Mammary epithelial cell (primary cell): Measurements from ENCODE around the gene PLPPR1.

Experiments
- CTCF ChIP-seq, 2 donors: IDR thresholded peaks in 1 of 2; conservative IDR thresholded peaks in 1 of 2; 2 replicates each; pipeline ENCODE4 v1.5.1; 2011 to 2012; ENCODE audit warnings: inconsistent platforms in 2 of 2, low read length in 2 of 2, mild to moderate bottlenecking in 2 of 2, control low read depth in 1 of 2, low read depth in 1 of 2; ENCODE audit not compliant: insufficient read depth in 1 of 2; ENCODE audit errors: extremely low read depth in 1 of 2
- EZH2 ChIP-seq: IDR thresholded peaks from 2 replicates; pipeline ENCODE4 v1.6.1; 2012; ENCODE audit warnings: low read length, inconsistent platforms, borderline replicate concordance

GRCh38 chr9:101018467-101018866 lies 10.1 kb upstream of the PLPPR1 start:
- TF ChIP-seq CTCF (conservative IDR thresholded peaks at IDR 0.05 in 1 of 2, IDR thresholded peaks at IDR 0.05 in 1 of 2; ENCODE audit: extremely low read depth in 1 of 2, insufficient read depth in 1 of 2, low read depth in 1 of 2, low read length in 2 of 2) (no peak), EZH2 (no peak)
